Endothelial cell of umbilical vein (primary cell): ENCODE results near the gene EFEMP1. TPM values are rescaled to one million over a fixed set of nuclear protein-coding genes. Genes with fewer than 3 reads are reported as not detected.

Experiments used
- BruUV-seq: library from RNA; stranded (reverse); fragments of 400-500 nt; replicated peaks from 2 replicates; lab custom pipeline; 2021; lab: Mats Ljungman, UMichigan
- CTCF ChIA-PET: fragments of 300-600, 350-600 bp; sonication (Branson Sonifier 250); formaldehyde crosslinking; loops from one replicate; lab custom pipeline; 2021; ENCODE audit warnings: antibody characterized with exemption, inconsistent platforms; lab: Charles Lee
- POLR2A ChIA-PET: fragments of 300-600, 350-600 bp; sonication (Branson Sonifier 250); formaldehyde crosslinking; loops from one replicate; lab custom pipeline; 2021; ENCODE audit warnings: antibody characterized with exemption, inconsistent platforms; lab: Charles Lee
- DNase-seq: peaks from one replicate; pipeline ENCODE4 v3.0.0-alpha.2; 2011; ENCODE audit warnings: low read depth, low spot score
- FAIRE-seq: peaks from 2 replicates; lab custom pipeline; 2011; peaks lifted over from hg19 to GRCh38; lab: Jason Lieb, UNC
- H2AFZ ChIP-seq: 2 replicates; pipeline ENCODE4 v1.6.0; 2012; ENCODE audit warnings: low read depth, low read length, control low read depth, inconsistent platforms
- H3K27ac ChIP-seq: 2 replicates; pipeline ENCODE4 v1.5.1; 2011; ENCODE audit warnings: low read depth, mild to moderate bottlenecking, control low read depth, low read length, moderate library complexity; ENCODE audit not compliant: insufficient read depth
- H3K27me3 ChIP-seq, 2 experiments: 2 replicates each; pipeline versions ENCODE4 v1.6.0 to v1.6.1; 2011; ENCODE audit warnings: low read length in 2 of 2, mixed read lengths in 1 of 2; ENCODE audit not compliant: control insufficient read depth in 2 of 2, insufficient read depth in 2 of 2
- H3K36me3 ChIP-seq, 2 experiments: 2 replicates in 1 of 2; 3 replicates in 1 of 2; pipeline ENCODE4 v1.5.1; 2011; ENCODE audit warnings: low read length in 2 of 2, mild to moderate bottlenecking in 1 of 2, moderate library complexity in 1 of 2; ENCODE audit not compliant: control insufficient read depth in 2 of 2, insufficient read depth in 2 of 2; ENCODE audit errors: extremely low read depth in 1 of 2
- H3K4me1 ChIP-seq: 3 replicates; pipeline ENCODE4 v1.5.1; 2011; ENCODE audit warnings: mild to moderate bottlenecking, low read length; ENCODE audit not compliant: control insufficient read depth, insufficient read depth; ENCODE audit errors: extremely low read depth
- H3K4me2 ChIP-seq: 2 replicates; pipeline ENCODE4 v1.6.1; 2011; ENCODE audit warnings: low read length, control low read depth, mixed read lengths; ENCODE audit not compliant: insufficient read depth
- H3K4me3 ChIP-seq, 3 experiments: fragments of 200-600 bp in 1 of 3; sonication (generic), shearing (Covaris generic) in 1 of 3; replicated peaks in 1 of 3; 2 replicates each; pipeline ENCODE4 v1.5.1; 2011 to 2016; ENCODE audit warnings: control low read depth in 3 of 3, low read length in 3 of 3, mild to moderate bottlenecking in 2 of 3, inconsistent platforms in 1 of 3, low read depth in 1 of 3, moderate library complexity in 1 of 3; ENCODE audit not compliant: insufficient read depth in 1 of 3
- H3K79me2 ChIP-seq: 2 replicates; pipeline ENCODE4 v1.6.0; 2012; ENCODE audit warnings: low read length, inconsistent platforms; ENCODE audit not compliant: control insufficient read depth, insufficient read depth
- H3K9ac ChIP-seq: replicated peaks from 2 replicates; pipeline ENCODE3; 2011; ENCODE audit warnings: low read length, control low read depth; ENCODE audit not compliant: insufficient read depth; ENCODE audit errors: extremely low read depth
- H3K9me1 ChIP-seq: replicated peaks from 3 replicates; pipeline ENCODE4 v1.6.0; 2011; ENCODE audit warnings: mild to moderate bottlenecking, low read length; ENCODE audit not compliant: control insufficient read depth, insufficient read depth; ENCODE audit errors: extremely low read depth
- H3K9me3 ChIP-seq: replicated peaks from 2 replicates; pipeline ENCODE4 v1.5.1; 2012; ENCODE audit warnings: low read length, inconsistent platforms; ENCODE audit not compliant: control insufficient read depth, insufficient read depth
- H4K20me1 ChIP-seq: replicated peaks from 2 replicates; pipeline ENCODE3; 2011; ENCODE audit warnings: mild to moderate bottlenecking, low read length; ENCODE audit not compliant: control insufficient read depth, insufficient read depth; ENCODE audit errors: extremely low read depth
- EZH2 ChIP-seq: IDR thresholded peaks from 2 replicates; pipeline ENCODE4 v1.6.1; 2012; ENCODE audit warnings: borderline replicate concordance, low read depth, mild to moderate bottlenecking, moderate library complexity, low read length, inconsistent platforms; ENCODE audit not compliant: severe bottlenecking
- FOS ChIP-seq: IDR thresholded peaks from 2 replicates; pipeline ENCODE4 v1.6.1; 2011; ENCODE audit warnings: mild to moderate bottlenecking, low read length, moderate library complexity, borderline replicate concordance; ENCODE audit not compliant: insufficient read depth
- GATA2 ChIP-seq: IDR thresholded peaks from 2 replicates; pipeline ENCODE4 v1.7.0; 2011; ENCODE audit warnings: low read depth, mild to moderate bottlenecking, moderate library complexity, mixed read lengths, low read length; ENCODE audit not compliant: insufficient read length, insufficient read depth
- JUN ChIP-seq: IDR thresholded peaks from 2 replicates; pipeline ENCODE4 v1.6.1; 2011; ENCODE audit warnings: borderline replicate concordance, low read depth; ENCODE audit not compliant: insufficient read length, insufficient read depth
- MYC ChIP-seq: IDR thresholded peaks from one replicate; pipeline ENCODE4 v1.6.1; 2011; ENCODE audit warnings: mild to moderate bottlenecking, low read depth, low read length
- POLR2A ChIP-seq: IDR thresholded peaks from 2 replicates; pipeline ENCODE4 v1.6.1; 2012; ENCODE audit warnings: low read depth, mild to moderate bottlenecking, control low read depth, low read length
- POLR2AphosphoS5 ChIP-seq: IDR thresholded peaks from 2 replicates; pipeline ENCODE4 v1.6.1; 2012; ENCODE audit warnings: low read depth, mild to moderate bottlenecking, control low read depth, low read length, moderate library complexity; ENCODE audit not compliant: insufficient read depth
- dilution Hi-C: fragments of 300-500 bp; cut with MboI; formaldehyde crosslinking; loops from one replicate; pipeline ENCODE4 v1.15.0; 2019; ENCODE audit warnings: low sequenced_read_pairs; ENCODE audit not compliant: extremely low pct_ligation_motif_present
- intact Hi-C: fragments of 100-400 bp; cut with micrococcal nuclease; formaldehyde crosslinking; loops from one replicate; pipeline ENCODE4 v1.10.0; 2022
- polyA plus RNA-seq, 4 experiments: library from polyadenylated mRNA; depleted of rRNA in 3 of 4; stranded (reverse) in 3 of 4; unstranded in 1 of 4; fragments of >200 nt; gene quantifications; 2 replicates each; pipeline versions ENCODE4 v1.2.1 to v1.2.3, GENCODE V29; 2011 to 2012; ENCODE audit warnings: missing spikeins in 1 of 4
- total RNA-seq: library from RNA; stranded (reverse); gene quantifications from 2 replicates; pipeline ENCODE4 v1.2.3, GENCODE V29; 2021
- TF ChIP-seq, protein P1 (sequence below): IDR thresholded peaks from 2 replicates; pipeline ENCODE4 v1.6.1; 2011; ENCODE audit not compliant: insufficient read depth, insufficient read length
- TF ChIP-seq, protein P2 (sequence below), 2 donors: IDR thresholded peaks; 1 replicate in 1 of 2; 2 replicates in 1 of 2; pipeline ENCODE4 v1.5.1; 2011; ENCODE audit warnings: low read length in 2 of 2, mild to moderate bottlenecking in 2 of 2, moderate library complexity in 2 of 2, control low read depth in 1 of 2, inconsistent platforms in 1 of 2, low read depth in 1 of 2; ENCODE audit not compliant: insufficient read depth in 1 of 2; ENCODE audit errors: extremely low read depth in 1 of 2

EFEMP1 gene
- total and polyA plus RNA-seq, 2 donors (not counting 3 experiments of a cell fraction or from before 2014, with no cell fraction given), result 2,981 to 11,813 TPM

DNA sequence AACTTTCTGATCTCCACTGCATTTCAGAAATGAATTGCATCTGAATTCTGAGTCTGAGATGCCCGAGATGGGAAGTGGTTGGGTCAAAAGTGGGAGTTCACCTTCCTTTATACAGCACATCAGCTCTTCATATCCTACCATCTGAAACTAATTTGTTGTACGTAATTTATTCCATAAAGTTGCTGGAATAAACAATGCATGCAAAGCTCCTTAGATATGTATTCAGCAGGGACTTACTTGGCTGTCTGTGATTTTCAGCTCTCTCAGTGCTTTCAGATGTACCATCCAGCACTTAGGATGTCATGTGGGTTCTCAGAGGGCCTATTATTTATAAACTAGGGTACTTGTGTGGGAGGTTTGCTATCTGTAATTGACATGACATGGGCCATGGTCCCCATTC is 46.9 kb upstream of the EFEMP1 start:
- intact Hi-C loops (no loop called here), dilution Hi-C loops (no loop called here)
- ChIA-PET POLR2A (no interaction called here), CTCF (interaction anchor here (1.0 kb wide), 1 partner anchor 44 kb away, joined by 3 read pairs; no protein-coding TSS in a partner anchor)
- Histone ChIP-seq H3K27me3 (no peaks in the 10 kb centered on the region), H3K9me1 (no peaks in the 10 kb centered on the region), H3K4me3 (no peak overlapping the region), H3K9me3 (no peaks in the 10 kb centered on the region), H3K4me2 (no peak overlapping the region), H3K4me1 (peaks cover 23% of the 10 kb centered on the region), H3K9ac (no peak overlapping the region), H3K79me2 (peaks cover 26% of the 10 kb centered on the region), H3K36me3 (no peaks in the 10 kb centered on the region), H4K20me1 (no peaks in the 10 kb centered on the region), H3K27ac (no peak overlapping the region), H2AFZ (no peak overlapping the region)
- no TSS peak for BruUV-seq
- FAIRE-seq, result no peak
- TF ChIP-seq MYC, result no peak
- TF ChIP-seq, protein P1, sequence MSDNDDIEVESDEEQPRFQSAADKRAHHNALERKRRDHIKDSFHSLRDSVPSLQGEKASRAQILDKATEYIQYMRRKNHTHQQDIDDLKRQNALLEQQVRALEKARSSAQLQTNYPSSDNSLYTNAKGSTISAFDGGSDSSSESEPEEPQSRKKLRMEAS, result no peak
- no peak for TF ChIP-seq GATA2
- TF ChIP-seq JUN, result no peak
- TF ChIP-seq EZH2, result no peak
- no peak for TF ChIP-seq FOS
- TF ChIP-seq POLR2A, result no peak
- TF ChIP-seq, protein P2, sequence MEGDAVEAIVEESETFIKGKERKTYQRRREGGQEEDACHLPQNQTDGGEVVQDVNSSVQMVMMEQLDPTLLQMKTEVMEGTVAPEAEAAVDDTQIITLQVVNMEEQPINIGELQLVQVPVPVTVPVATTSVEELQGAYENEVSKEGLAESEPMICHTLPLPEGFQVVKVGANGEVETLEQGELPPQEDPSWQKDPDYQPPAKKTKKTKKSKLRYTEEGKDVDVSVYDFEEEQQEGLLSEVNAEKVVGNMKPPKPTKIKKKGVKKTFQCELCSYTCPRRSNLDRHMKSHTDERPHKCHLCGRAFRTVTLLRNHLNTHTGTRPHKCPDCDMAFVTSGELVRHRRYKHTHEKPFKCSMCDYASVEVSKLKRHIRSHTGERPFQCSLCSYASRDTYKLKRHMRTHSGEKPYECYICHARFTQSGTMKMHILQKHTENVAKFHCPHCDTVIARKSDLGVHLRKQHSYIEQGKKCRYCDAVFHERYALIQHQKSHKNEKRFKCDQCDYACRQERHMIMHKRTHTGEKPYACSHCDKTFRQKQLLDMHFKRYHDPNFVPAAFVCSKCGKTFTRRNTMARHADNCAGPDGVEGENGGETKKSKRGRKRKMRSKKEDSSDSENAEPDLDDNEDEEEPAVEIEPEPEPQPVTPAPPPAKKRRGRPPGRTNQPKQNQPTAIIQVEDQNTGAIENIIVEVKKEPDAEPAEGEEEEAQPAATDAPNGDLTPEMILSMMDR (IDR thresholded peaks at IDR 0.05; ENCODE audit: extremely low read depth in 1 of 2, insufficient read depth in 1 of 2, low read depth in 1 of 2, low read length in 2 of 2), result no peak
- TF ChIP-seq POLR2AphosphoS5, result no peak
- DNase-seq, result no peak
